ENCODE data around the gene ATP6V0C.

Gene ATP6V0C

GRCh38 chr16:2513405-2514332, at the start of gene ATP6V0C:
ATP6V0C (plus strand) TSS chr16:2513952; CDS start chr16:2514104, 152 bp downstream.
- H3K4me3 ChIP-seq (ENCODE audit: low read length) = peak within 1 kb of the TSS; percentile 91
- TF ChIP-seq CTCF (conservative IDR thresholded peaks at IDR 0.05; ENCODE audit: low read depth, low read length) = no peak
- peak; percentile 62 for DNase-seq (ENCODE audit: low read depth)

- no peak for DNase-seq (ENCODE audit: low read depth)
- TF ChIP-seq CTCF (conservative IDR thresholded peaks at IDR 0.05; ENCODE audit: low read depth, low read length) = no peak
- H3K4me3 ChIP-seq (ENCODE audit: low read length) = no peak overlapping the region
These were observed 49.4 kb upstream of the ATP6V0C start for GRCh38 chr16:2464333-2464732.

GRCh38 chr16:2465653-2466415, 47.9 kb upstream of the ATP6V0C start:
- DNase-seq (ENCODE audit: low read depth) = no peak
- TF ChIP-seq CTCF (conservative IDR thresholded peaks at IDR 0.05; ENCODE audit: low read depth, low read length) = peak; percentile 37
- no peak overlapping the region for H3K4me3 ChIP-seq (ENCODE audit: low read length)

GRCh38 chr16:2466667-2467527, 46.9 kb upstream of the ATP6V0C start:
- DNase-seq (ENCODE audit: low read depth) = no peak
- H3K4me3 ChIP-seq (ENCODE audit: low read length) = no peak overlapping the region
- no peak for TF ChIP-seq CTCF (conservative IDR thresholded peaks at IDR 0.05; ENCODE audit: low read depth, low read length)

GRCh38 chr16:2467528-2468232, 46.1 kb upstream of the ATP6V0C start:
- H3K4me3 ChIP-seq (ENCODE audit: low read length) = peak overlapping the region; percentile 35
- DNase-seq (ENCODE audit: low read depth) = peak; percentile 15
- no peak for TF ChIP-seq CTCF (conservative IDR thresholded peaks at IDR 0.05; ENCODE audit: low read depth, low read length)

GRCh38 chr16:2468233-2468724, 45.5 kb upstream of the ATP6V0C start:
- no peak for TF ChIP-seq CTCF (conservative IDR thresholded peaks at IDR 0.05; ENCODE audit: low read depth, low read length)
- peak overlapping the region; percentile 35 for H3K4me3 ChIP-seq (ENCODE audit: low read length)

More at GRCh38 chr16:2468233-2468724, 45.5 kb upstream of the ATP6V0C start:
- DNase-seq (ENCODE audit: low read depth) = no peak
